Muscle of leg (tissue), 11 donors: ENCODE results near the gene ST6GALNAC3. TPM values are rescaled to one million over a fixed set of nuclear protein-coding genes. Genes with fewer than 3 reads are reported as not detected.

ENCODE experiments used
- DNase-seq: peaks from one replicate; pipeline ENCODE4 v3.0.0; 2013
- H3K27ac ChIP-seq: one replicate; pipeline ENCODE4 v1.5.1; 2013; ENCODE audit warnings: mild to moderate bottlenecking, low read length, control low read depth
- H3K27me3 ChIP-seq: one replicate; pipeline ENCODE4 v1.6.1; 2013; ENCODE audit warnings: low read length; ENCODE audit not compliant: control insufficient read depth, insufficient read depth
- H3K36me3 ChIP-seq: one replicate; pipeline ENCODE4 v1.6.1; 2013; ENCODE audit warnings: low read length; ENCODE audit not compliant: control insufficient read depth, insufficient read depth
- H3K4me1 ChIP-seq: one replicate; pipeline ENCODE4 v1.6.1; 2013; ENCODE audit warnings: low read length; ENCODE audit not compliant: control insufficient read depth, insufficient read depth
- H3K4me3 ChIP-seq: one replicate; pipeline ENCODE4 v1.5.1; 2013; ENCODE audit warnings: low read length, control low read depth
- H3K9me3 ChIP-seq: replicated peaks from 2 replicates; pipeline ENCODE4 v1.6.1; 2013; ENCODE audit warnings: low read depth, low read length; ENCODE audit not compliant: control insufficient read depth
- WGBS: methylation state at CpG from one replicate; pipeline ENCODE4 v1.1.5; 2013; ENCODE audit warnings: missing lambda C conversion rate; ENCODE audit not compliant: insufficient coverage; 5-methylcytosine and 5-hydroxymethylcytosine counted together
- polyA plus RNA-seq, 8 donors: library from polyadenylated mRNA; unstranded; fragments of 120-200 nt; gene quantifications; one replicate each; pipeline versions ENCODE4 v1.2.1 to v1.2.3, GENCODE V29; 2013; ENCODE audit warnings: inconsistent platforms in 1 of 8, low replicate concordance in 1 of 8; ENCODE audit not compliant: insufficient read length in 8 of 8, insufficient read depth in 1 of 8
- total RNA-seq: library from RNA; stranded (reverse); fragments of 120-200 nt; gene quantifications from one replicate; pipeline ENCODE4 v1.2.4, GENCODE V29; 2013

The ST6GALNAC3 gene
- total and polyA plus RNA-seq, 9 donors = 3.6 to 9.0 (median 6.4) TPM

DNA sequence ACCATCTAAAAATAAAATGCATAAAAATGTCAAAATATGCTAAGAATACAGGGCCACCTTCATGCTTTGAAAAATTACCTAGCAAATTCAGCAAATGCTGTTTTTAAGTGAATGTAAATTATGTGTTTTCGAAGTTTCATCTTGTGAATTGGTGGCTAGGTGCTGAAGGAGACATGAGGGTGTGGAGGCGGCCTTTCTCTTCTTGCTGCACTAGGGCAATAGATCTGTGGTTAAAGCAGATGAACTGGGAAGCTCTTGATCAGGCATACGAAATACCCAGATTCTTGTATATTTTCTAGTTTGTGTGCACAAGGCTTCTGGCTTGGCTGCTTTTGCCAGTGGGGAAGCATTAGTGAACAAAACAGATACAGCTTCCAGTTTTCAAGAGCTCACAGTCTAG is 224.5 kb downstream of the ST6GALNAC3 start:
- Histone ChIP-seq H3K36me3 (no peaks in the 10 kb centered on the region), H3K9me3 (no peaks in the 10 kb centered on the region), H3K27ac (no peak overlapping the region), H3K27me3 (no peaks in the 10 kb centered on the region), H3K4me3 (no peak overlapping the region), H3K4me1 (no peaks in the 10 kb centered on the region)
- DNase-seq = no peak
- 76% methylated on average over 2 of the region's 3 CpGs for WGBS

DNA sequence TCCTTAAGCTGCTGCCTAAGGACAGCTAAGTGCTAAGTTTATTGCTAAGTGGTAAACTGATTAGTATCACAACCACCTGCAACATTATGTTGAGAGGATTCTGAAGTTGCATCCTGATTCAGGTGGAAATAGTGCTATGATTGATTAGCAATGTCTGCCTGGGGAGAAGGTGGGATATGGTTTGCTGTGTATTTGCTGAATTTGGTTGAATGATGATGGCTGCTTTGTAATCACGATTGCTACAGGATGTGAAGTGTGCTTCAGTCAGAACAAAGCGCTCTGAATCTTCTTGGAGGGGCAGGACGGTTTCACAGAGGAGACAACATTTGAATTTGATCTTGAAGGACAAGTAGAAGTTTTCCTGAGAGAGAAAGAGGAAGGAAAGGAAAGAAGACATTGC is 226.0 kb downstream of the ST6GALNAC3 start:
- H3K27me3 ChIP-seq = no peaks in the 10 kb centered on the region
- no peak overlapping the region for H3K27ac ChIP-seq
- no peaks in the 10 kb centered on the region for H3K9me3 ChIP-seq
- H3K4me3 ChIP-seq = no peak overlapping the region
- WGBS = 79% methylated on average over 3 of the region's 3 CpGs
- H3K36me3 ChIP-seq = no peaks in the 10 kb centered on the region
- no peaks in the 10 kb centered on the region for H3K4me1 ChIP-seq
- no peak for DNase-seq

DNA sequence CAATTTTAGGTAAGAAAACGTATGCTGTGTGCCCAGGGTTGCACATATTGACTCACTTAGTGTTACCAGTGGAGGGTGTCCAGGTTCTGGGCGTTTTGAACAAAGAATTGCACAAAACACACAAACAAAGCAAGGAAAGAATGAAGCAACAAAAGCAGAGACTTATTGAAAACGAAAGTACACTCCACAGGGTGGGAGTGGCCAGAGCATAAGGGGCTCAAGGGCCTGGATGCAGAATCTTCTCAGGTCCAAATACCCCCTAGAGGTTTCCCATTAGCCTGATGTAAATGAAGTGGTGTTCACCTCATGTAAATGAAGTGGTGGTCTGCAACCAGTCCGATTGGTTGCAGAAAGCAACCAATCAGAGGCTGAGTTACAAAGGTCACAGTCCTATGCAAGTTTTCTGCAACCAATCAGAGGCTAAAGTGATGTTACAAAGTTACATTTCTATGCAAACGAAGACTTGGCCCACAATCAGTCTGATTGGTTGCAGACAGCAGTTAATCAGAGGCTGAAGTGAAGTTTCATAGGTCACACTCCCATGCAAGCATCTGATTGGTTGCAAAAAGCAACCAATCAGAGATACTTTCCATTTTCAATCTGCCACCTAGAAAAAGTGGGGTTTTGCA is 228.3 kb downstream of the ST6GALNAC3 start:
- H3K4me3 ChIP-seq = no peak overlapping the region
- no peak overlapping the region for H3K27ac ChIP-seq
- no peak for DNase-seq
- H3K27me3 ChIP-seq = no peaks in the 10 kb centered on the region
- no peaks in the 10 kb centered on the region for H3K36me3 ChIP-seq
- 72% methylated on average over 2 of the region's 5 CpGs for WGBS
- H3K4me1 ChIP-seq = no peaks in the 10 kb centered on the region
- H3K9me3 ChIP-seq = no peaks in the 10 kb centered on the region

DNA sequence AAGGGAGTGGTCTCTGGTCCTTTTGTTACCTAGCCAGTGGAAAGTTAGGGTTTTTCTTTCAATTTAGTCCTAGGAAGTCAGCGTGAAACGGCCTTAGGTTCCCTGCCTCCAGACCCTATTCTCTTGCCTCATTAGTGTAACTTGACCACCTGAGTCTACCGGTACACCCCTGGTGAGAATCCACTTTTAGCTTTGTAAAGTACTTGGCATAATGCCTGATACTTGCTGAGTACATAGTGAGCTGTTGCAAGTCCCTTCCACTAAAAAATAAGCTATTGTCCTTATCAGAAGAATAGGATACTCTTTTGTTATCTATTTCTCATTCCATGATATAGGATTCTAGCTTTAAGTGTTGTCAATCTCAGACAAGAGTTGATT is 228.8 kb downstream of the ST6GALNAC3 start:
- Histone ChIP-seq H3K9me3 (no peaks in the 10 kb centered on the region), H3K27me3 (no peaks in the 10 kb centered on the region), H3K27ac (no peak overlapping the region), H3K36me3 (no peaks in the 10 kb centered on the region), H3K4me3 (no peak overlapping the region), H3K4me1 (no peaks in the 10 kb centered on the region)
- no CpG with 5 or more reads among the region's 3 CpGs for WGBS
- DNase-seq = no peak

DNA sequence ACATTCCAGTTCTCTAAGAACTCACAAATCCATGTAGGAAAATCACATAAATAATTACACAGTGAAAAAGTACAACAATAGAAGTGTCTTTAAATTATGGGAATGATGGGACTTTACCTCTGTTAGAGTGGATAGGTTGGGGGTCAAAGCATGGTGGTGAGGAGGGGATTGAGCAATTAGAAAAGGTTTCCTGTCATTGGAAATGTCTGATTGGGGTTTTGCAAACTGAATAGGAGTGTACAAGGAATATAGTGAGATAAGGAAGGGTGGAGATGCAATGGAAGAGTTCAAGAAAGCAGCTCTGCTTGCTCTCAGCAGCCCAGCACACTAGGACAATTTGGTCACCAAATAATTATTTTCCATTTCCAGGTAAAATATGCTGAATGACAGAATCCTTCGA is 238.8 kb downstream of the ST6GALNAC3 start:
- no peaks in the 10 kb centered on the region for H3K36me3 ChIP-seq
- H3K27ac ChIP-seq = no peak overlapping the region
- no peak overlapping the region for H3K4me3 ChIP-seq
- no peaks in the 10 kb centered on the region for H3K4me1 ChIP-seq
- DNase-seq = no peak
- H3K9me3 ChIP-seq = no peaks in the 10 kb centered on the region
- no peaks in the 10 kb centered on the region for H3K27me3 ChIP-seq
- WGBS = no CpG with 5 or more reads among the region's 1 CpG

DNA sequence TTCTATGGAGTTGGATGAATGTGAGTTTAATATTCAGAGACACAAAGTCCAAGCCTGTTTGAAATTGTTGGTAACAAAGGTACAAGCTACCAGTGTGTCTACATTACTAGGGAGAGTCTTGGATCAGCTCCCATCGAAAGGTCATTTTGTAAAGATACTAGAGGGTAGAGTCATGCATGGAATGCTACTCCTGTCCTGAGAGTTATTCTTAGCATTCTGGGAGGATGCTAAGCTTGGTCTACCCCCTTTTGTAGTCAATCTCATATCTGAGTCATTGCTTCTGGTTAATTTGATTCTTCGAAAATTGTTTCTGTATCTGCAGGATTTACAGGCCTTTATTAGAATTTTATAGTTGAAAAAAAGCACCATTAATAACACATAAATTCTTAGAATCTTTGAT is 240.2 kb downstream of the ST6GALNAC3 start:
- H3K36me3 ChIP-seq = no peaks in the 10 kb centered on the region
- no peak overlapping the region for H3K27ac ChIP-seq
- no peaks in the 10 kb centered on the region for H3K27me3 ChIP-seq
- no peak overlapping the region for H3K4me3 ChIP-seq
- WGBS = no CpG with 5 or more reads among the region's 2 CpGs
- no peaks in the 10 kb centered on the region for H3K9me3 ChIP-seq
- no peaks in the 10 kb centered on the region for H3K4me1 ChIP-seq
- DNase-seq = no peak

GRCh38 chr1:76317299-76317900 is 242.9 kb downstream of the ST6GALNAC3 start:
- Histone ChIP-seq H3K4me3 (no peak overlapping the region), H3K27ac (no peak overlapping the region), H3K27me3 (no peaks in the 10 kb centered on the region), H3K9me3 (no peaks in the 10 kb centered on the region), H3K4me1 (no peaks in the 10 kb centered on the region), H3K36me3 (no peaks in the 10 kb centered on the region)
- peak; percentile 84 for DNase-seq
- no CpG with 5 or more reads among the region's 2 CpGs for WGBS

- DNase-seq = peak; percentile 60
- Histone ChIP-seq H3K4me3 (no peak overlapping the region), H3K27me3 (no peaks in the 10 kb centered on the region), H3K4me1 (peaks cover 2% of the 10 kb centered on the region), H3K36me3 (no peaks in the 10 kb centered on the region), H3K9me3 (no peaks in the 10 kb centered on the region), H3K27ac (no peak overlapping the region)
- 40% methylated on average over 1 of the region's 3 CpGs for WGBS
Observed at GRCh38 chr1:76330991-76331603, 256.6 kb downstream of the ST6GALNAC3 start.

- DNase-seq = no peak
- no peaks in the 10 kb centered on the region for H3K27me3 ChIP-seq
- no peaks in the 10 kb centered on the region for H3K36me3 ChIP-seq
- H3K4me1 ChIP-seq = peaks cover 22% of the 10 kb centered on the region
- H3K4me3 ChIP-seq = no peak overlapping the region
- H3K27ac ChIP-seq = no peak overlapping the region
- H3K9me3 ChIP-seq = no peaks in the 10 kb centered on the region
Observed at GRCh38 chr1:76335882-76336281, 261.3 kb downstream of the ST6GALNAC3 start.

- no peak overlapping the region for H3K4me3 ChIP-seq
- peak overlapping the region; percentile 75 for H3K27ac ChIP-seq
- 23% methylated on average over 8 of the region's 8 CpGs for WGBS
- H3K27me3 ChIP-seq = no peaks in the 10 kb centered on the region
- peak; percentile 94 for DNase-seq
- H3K4me1 ChIP-seq = peaks cover 22% of the 10 kb centered on the region
- H3K36me3 ChIP-seq = no peaks in the 10 kb centered on the region
- H3K9me3 ChIP-seq = no peaks in the 10 kb centered on the region
Observed at GRCh38 chr1:76336931-76337371, 262.4 kb downstream of the ST6GALNAC3 start.
